ENCODE measurements around the gene POGZ.

POGZ gene

GRCh38 chr1:151459331-151460046 is at the start of gene POGZ:
Gene POGZ (minus strand): TSS chr1:151459494. CDS start chr1:151442204, 17,290 bp downstream.
- peak; percentile 94 for DNase-seq

GRCh38 chr1:151508833-151509232 is 49.5 kb upstream of the POGZ start:
- no peak for DNase-seq

- no peak for DNase-seq
These were observed 45.5 kb upstream of the POGZ start for GRCh38 chr1:151504759-151505158.

DNA sequence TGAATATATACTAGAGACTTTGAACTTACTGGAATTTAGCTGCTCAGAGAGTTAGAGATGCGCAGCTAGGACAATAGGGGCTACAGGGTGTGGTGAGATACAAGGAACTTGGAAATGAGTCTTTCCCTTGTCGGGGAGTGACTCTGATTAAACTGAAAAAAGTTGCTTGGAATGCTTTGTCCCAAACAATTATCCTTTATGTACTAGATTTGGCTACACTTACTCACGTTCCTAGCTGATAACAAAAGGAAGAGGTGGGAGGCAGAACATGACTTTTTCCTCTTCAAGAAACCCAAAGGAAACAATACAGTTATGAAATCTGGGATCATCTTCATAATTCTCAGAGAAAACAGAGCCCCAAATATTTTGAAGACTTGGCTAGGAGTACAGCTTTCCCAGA is 45.0 kb upstream of the POGZ start:
- DNase-seq, result no peak

- no peak for DNase-seq
These were observed 43.8 kb upstream of the POGZ start for GRCh38 chr1:151502859-151503780.

- DNase-seq, result no peak
These were observed 42.9 kb upstream of the POGZ start for GRCh38 chr1:151502035-151502700.

- DNase-seq, result no peak
These were observed 42.2 kb upstream of the POGZ start for GRCh38 chr1:151501474-151501873.

- no peak for DNase-seq
These were observed 40.6 kb upstream of the POGZ start for GRCh38 chr1:151499930-151500329.

DNA sequence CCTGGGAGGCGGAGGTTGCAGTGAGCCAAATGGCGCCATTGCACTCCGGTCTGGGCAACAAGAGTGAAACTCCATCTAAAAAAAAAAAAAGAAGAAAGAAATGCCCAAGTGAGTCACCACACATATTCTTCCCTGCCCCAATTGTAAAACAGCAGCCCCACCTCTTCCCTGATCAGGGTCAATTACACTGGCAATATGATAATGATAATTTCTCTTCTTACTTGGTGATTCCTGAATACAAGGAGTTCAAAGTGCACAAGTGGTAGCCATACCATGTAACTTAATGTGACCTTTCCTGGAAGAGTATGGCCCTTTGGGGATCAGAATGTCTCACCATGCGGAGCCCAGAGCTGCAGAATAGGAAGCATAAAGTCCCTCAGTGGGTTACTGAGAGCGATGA is 40.1 kb upstream of the POGZ start:
- DNase-seq, result no peak

DNA sequence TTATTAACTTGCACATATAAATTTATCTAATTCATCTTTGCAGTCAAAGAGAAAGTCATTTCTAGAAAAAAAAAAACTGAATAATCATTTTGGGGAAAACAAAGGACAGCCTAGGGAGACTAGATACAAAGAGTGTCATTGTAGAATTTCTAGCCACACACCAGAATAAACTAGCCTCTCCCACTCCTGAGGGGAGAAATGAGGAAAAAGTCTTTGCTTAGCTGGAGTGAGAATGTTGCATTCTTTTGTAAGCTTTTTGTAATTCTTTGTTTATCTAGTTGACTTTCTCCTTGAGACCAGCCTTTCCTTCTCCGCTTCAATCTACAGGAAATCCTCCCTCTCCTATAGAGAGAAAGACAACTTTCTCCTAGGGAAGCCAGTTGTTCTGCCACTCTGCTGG is 36.0 kb upstream of the POGZ start:
- DNase-seq, result no peak

- no peak for DNase-seq
These were observed 35.5 kb upstream of the POGZ start for GRCh38 chr1:151494741-151495281.

DNA sequence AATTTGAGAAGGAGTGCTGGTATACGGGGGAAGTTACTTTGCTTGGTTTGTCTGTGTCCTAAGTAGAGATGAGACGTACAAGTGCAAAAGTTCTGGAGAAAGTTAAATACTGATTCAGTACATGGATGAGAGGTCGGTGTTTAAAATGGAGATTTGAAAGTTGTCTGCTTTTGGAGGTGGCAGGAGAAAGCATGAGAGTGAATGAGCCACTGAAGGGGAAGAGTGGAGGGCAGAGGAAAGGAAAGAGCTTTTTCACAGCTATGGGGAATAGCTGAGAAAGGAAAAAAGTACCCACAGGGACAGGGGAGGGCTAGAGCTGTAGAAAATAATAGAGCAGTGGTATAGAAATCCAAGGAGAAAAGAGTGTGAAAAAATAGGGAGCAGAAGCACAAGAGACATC is 33.7 kb upstream of the POGZ start:
- no peak for DNase-seq

DNA sequence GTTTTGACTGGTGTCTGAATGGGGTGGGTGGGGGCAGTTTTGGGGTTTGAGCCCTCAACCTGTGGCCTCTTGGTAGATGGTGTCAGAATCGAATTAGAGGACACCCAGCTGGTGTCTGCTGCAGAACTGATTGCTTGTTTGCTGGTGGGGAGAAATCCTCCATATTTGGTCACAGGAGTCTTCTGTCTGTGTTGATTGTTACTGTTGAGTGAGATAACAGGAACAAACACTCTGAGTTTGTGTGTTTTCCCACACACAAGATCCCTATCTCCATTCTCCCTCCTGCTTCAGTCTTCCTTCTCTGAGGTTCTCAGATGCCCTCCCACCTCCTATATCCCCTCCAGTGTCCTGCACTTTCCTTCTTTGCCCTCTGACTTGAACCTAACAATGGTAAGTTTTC is 32.8 kb upstream of the POGZ start:
- DNase-seq, result no peak

DNA sequence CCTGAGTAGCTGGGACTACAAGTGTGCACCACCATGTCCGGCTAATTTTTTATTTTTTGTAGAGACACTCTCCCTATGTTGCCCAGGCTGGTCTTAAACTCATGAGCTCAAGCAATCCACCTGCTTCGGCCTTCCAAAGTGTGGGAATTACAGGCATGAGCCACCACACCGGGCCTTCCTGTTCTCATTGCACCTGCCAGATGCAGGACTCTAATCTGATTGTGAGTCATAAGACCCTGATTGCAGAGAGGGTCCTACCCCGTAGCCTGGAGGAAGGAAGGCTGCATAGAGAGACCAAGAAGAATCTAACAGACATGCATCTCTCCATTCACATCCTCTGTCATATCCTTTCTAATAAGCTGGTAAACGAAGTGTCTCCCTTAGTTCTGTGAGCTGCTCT is 32.3 kb upstream of the POGZ start:
- no peak for DNase-seq

DNA sequence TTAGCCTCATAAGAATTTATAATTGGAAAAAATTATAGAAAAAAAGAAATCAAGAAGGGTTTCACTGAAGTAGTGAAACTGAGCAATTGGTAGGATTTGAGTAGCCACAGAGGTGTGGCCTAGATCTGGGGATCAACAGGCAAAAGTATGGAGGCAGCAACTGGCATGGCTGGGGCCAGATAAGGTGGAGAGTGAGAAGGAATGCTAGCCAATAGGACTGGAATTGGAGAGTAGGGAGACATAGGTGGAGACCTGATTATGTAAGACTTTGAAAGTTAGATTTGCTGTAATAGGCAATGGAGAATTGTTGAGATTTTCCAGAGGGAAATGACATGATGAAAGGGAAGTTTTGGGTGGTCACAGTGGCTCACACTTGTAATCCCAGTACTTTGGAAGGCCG is 27.3 kb upstream of the POGZ start:
- no peak for DNase-seq

- no peak for DNase-seq
These were observed 26.5 kb upstream of the POGZ start for GRCh38 chr1:151485685-151486255.

DNA sequence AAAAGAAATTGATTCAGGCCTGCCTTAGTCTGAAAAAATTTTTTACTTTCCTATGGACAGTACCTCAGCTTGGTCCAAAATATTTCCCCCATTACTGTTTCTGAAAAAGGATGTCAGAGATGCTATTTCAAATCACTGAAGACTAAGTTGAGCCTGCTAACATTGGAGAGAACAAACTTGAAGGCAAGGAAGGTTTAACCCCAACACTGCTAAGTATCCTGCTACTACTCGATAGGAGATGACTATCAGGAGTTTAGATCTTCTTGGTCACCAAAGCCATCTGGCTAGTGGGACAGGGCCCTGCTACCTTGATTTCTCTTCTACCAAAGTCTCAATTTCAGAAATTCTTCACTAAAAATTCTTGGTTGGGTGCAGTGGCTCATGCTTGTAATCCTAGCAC is 22.7 kb upstream of the POGZ start:
- no peak for DNase-seq

DNA sequence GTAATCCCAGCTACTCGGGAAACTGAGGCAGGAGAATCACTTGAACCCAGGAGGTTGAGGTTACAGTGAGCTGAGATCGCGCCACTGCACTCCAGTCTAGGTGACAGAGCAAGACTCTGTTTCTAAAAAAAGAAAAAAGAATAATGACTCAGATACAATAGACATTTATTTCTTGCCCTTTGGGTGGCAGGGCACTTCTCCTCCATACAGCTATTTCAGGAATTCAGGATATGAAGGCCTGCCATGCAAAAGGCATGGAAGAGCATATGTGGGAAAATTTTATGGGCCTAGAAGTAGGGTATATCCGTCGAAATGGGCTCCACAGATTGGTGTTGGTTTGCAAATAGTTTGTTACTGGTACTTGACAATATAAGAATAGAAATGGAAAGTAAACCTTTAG is 20.2 kb upstream of the POGZ start:
- DNase-seq, result no peak

- no peak for DNase-seq
These were observed 19.6 kb upstream of the POGZ start for GRCh38 chr1:151478923-151479322.

DNA sequence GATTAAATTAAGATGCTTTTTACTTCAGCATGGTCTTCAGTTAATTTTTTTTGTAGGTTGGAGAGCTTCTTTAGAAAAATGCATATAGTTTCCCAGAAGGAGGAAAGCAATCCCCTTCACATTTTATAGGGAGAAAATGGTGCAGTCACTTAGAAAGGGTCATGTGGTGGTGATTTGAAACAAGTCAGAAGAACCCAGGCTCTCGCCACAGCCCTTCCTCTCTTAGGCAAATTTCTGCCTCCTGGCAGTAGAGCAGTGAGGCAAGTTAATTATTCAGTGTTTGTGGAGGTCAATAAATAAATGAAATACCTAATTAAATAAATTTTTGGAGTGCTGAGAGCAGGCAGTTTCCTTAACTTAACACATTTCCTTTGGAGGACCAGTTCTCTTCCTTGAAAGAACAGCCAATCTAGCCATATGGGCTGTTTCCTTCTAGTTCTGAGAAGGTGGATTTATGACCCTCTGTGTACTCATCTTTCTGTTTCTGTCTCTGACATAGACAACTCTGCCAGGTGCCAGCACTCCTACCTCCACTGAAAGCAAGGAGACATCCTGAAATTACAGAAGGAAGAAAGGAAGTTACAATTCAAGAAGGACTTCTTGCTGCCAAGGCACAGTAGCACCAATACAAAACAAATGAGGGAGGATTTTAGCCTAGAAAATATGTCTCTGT is 19.0 kb upstream of the POGZ start:
- DNase-seq, result no peak

DNA sequence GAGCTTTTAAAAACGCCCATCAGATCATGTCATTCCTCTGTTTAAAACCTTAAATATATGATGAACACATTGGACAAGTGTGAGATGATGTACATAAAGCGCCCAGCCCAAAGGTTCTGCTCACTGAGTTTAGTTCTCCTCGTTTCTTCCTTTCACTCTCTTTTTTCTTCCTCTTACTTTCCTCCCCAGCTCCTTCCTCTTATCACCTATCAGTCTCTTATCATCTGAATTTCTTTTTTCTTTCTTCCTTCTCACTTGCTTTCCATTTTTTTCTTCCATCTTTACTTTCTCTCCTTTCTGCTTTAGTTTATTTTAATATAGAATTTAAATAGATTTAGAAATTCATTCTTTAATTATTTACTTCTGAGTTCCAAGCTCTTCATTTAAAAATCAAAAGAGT is 17.8 kb upstream of the POGZ start:
- DNase-seq, result no peak

DNA sequence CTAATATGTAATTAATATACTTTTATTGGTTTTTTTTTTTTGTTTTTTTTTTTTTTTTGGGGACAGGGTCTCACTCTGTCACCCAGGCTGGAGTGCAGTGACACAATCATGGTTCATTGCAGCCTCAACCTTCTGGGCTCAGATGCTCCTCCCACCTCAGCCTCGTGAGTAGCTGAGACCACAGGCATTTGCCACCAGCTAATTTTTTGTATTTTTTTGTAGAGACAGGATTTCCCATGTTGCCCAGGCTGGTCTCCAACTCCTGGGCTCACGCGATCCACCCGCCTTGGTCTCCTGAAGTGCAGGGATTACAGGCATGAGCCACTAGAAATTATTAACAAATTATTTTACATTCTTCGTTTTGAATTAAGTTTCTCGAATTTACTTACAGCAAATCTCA is 16.8 kb upstream of the POGZ start:
- DNase-seq, result no peak

GRCh38 chr1:151475175-151475574 is 15.9 kb upstream of the POGZ start:
- no peak for DNase-seq

All from stimulated activated CD4-positive, alpha-beta T cell treated with anti-CD3 and anti-CD28 coated beads, Interleukin-4, amount 100 ng/mL, for 1 hour (primary cell).